HepG2 (cell line): ENCODE measurements around the gene SNAPIN. TPM values are rescaled to one million over a fixed set of nuclear protein-coding genes. Genes with fewer than 3 reads are reported as not detected.

Source experiments
- EP300 ChIP-seq, 3 experiments: sonication (generic) in 1 of 3; formaldehyde crosslinking in 1 of 3; IDR thresholded peaks; 2 replicates each; pipeline versions ENCODE4 v1.5.1 to v1.6.1; 2011 to 2020; ENCODE audit warnings: low read depth in 2 of 3, low read length in 2 of 3, borderline replicate concordance in 1 of 3, improper control_type of control experiment in 1 of 3, mild to moderate bottlenecking in 1 of 3, missing genetic modification reagents in 1 of 3, moderate library complexity in 1 of 3
- KMT2A ChIP-seq: sonication (generic); formaldehyde crosslinking; IDR thresholded peaks from 2 replicates; pipeline ENCODE4 v1.4.0; 2020; ENCODE audit warnings: missing genetic modification reagents
- NR2C2 ChIP-seq: sonication (generic); formaldehyde crosslinking; IDR thresholded peaks from 2 replicates; pipeline ENCODE4 v1.4.0; 2020; ENCODE audit warnings: missing genetic modification reagents, mild to moderate bottlenecking, moderate library complexity, borderline replicate concordance
- ZNF616 ChIP-seq: sonication (generic); formaldehyde crosslinking; IDR thresholded peaks from 2 replicates; pipeline ENCODE4 v1.5.0; 2020; ENCODE audit warnings: low read depth, mild to moderate bottlenecking, missing genetic modification reagents
- ZNF652 ChIP-seq: IDR thresholded peaks from 2 replicates; pipeline ENCODE4 v1.6.1; 2016; ENCODE audit warnings: low read depth, borderline replicate concordance
- ZNF777 ChIP-seq: sonication (generic); formaldehyde crosslinking; IDR thresholded peaks from 2 replicates; pipeline ENCODE4 v1.4.0; 2020; ENCODE audit warnings: missing genetic modification reagents
- polyA plus RNA-seq, 8 experiments: library from polyadenylated mRNA; depleted of rRNA in 3 of 8; stranded (reverse) in 7 of 8; unstranded in 1 of 8; fragments of >200 nt; fragmentation: Illumina TruSeq in 4 of 8; extraction: Trizol in 4 of 8; gene quantifications; 2 replicates each; pipeline versions ENCODE4 v1.2.1 to v1.2.3, GENCODE V29; 2011 to 2016; ENCODE audit warnings: low read depth in 4 of 8, missing spikeins in 1 of 8, mixed read lengths in 1 of 8; ENCODE audit not compliant: insufficient read depth in 1 of 8
- total RNA-seq, 5 experiments: library from RNA; depleted of rRNA; stranded (reverse); fragments of >200 nt; fragmentation: Illumina TruSeq; extraction: Trizol; gene quantifications; 2 replicates each; pipeline ENCODE4 v1.2.3, GENCODE V29; 2016; ENCODE audit warnings: low read depth in 1 of 5
- TF ChIP-seq, protein P1 (sequence below): sonication (generic); formaldehyde crosslinking; IDR thresholded peaks from 2 replicates; pipeline ENCODE4 v1.4.0; 2020; ENCODE audit warnings: mild to moderate bottlenecking, missing genetic modification reagents
- TF ChIP-seq, protein P2 (sequence below): sonication (generic); formaldehyde crosslinking; IDR thresholded peaks from 2 replicates; pipeline ENCODE4 v1.5.1; 2020; ENCODE audit warnings: mild to moderate bottlenecking, missing genetic modification reagents, borderline replicate concordance
- TF ChIP-seq, protein P3 (sequence below), 2 experiments: sonication (generic) in 1 of 2; formaldehyde crosslinking in 1 of 2; IDR thresholded peaks; 2 replicates each; pipeline versions ENCODE4 v1.6.1 to v1.9.0; 2014 to 2022; ENCODE audit warnings: antibody characterized with exemption in 1 of 2, borderline replicate concordance in 1 of 2, inconsistent platforms in 1 of 2, low read depth in 1 of 2, missing genetic modification reagents in 1 of 2
- TF ChIP-seq, protein P4 (sequence below): sonication (generic); formaldehyde crosslinking; IDR thresholded peaks from 2 replicates; pipeline ENCODE4 v1.5.0; 2020; ENCODE audit warnings: missing genetic modification reagents
- TF ChIP-seq, protein P5 (sequence below): sonication (generic); formaldehyde crosslinking; IDR thresholded peaks from 2 replicates; pipeline ENCODE4 v1.5.0; 2020; ENCODE audit warnings: missing genetic modification reagents

Gene SNAPIN
- total and polyA plus RNA-seq, 2 of the 13 experiments (the other 11 are each of a cell fraction or from before 2014, with no cell fraction given), result 23.9 to 25.7 TPM

DNA sequence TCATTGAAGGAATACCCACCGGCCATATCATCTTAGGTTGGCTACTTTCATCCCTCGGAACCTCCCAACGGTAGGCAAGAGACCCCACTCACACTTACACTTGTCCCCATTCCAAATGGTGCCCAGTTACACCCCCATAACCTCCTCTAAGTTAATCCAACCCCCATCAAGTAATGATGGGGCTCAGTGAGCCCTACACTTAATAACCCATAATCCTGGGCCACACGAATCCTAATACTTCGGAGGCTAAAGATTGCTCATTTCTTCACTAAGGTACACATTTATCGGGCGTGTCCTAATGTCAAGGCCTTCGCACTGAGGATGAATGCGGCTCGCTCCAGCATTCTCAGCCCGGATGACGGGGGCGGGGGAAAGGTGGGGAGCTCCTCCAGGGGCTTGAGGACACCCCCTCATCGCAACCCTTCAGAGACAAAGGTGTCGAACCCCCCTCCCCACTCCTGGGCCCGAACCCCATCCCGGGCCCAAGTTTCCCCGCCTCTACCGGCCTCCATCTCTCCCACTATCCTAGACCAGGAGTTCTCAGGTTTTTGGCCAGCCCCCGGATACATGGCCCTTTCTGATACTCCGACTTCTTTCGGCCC lies 11.9 kb downstream of the SNAPIN start (continued):
- TF ChIP-seq, protein P1, sequence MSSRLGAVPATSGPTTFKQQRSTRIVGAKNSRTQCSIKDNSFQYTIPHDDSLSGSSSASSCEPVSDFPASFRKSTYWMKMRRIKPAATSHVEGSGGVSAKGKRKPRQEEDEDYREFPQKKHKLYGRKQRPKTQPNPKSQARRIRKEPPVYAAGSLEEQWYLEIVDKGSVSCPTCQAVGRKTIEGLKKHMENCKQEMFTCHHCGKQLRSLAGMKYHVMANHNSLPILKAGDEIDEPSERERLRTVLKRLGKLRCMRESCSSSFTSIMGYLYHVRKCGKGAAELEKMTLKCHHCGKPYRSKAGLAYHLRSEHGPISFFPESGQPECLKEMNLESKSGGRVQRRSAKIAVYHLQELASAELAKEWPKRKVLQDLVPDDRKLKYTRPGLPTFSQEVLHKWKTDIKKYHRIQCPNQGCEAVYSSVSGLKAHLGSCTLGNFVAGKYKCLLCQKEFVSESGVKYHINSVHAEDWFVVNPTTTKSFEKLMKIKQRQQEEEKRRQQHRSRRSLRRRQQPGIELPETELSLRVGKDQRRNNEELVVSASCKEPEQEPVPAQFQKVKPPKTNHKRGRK, result no peak
- TF ChIP-seq, protein P2, sequence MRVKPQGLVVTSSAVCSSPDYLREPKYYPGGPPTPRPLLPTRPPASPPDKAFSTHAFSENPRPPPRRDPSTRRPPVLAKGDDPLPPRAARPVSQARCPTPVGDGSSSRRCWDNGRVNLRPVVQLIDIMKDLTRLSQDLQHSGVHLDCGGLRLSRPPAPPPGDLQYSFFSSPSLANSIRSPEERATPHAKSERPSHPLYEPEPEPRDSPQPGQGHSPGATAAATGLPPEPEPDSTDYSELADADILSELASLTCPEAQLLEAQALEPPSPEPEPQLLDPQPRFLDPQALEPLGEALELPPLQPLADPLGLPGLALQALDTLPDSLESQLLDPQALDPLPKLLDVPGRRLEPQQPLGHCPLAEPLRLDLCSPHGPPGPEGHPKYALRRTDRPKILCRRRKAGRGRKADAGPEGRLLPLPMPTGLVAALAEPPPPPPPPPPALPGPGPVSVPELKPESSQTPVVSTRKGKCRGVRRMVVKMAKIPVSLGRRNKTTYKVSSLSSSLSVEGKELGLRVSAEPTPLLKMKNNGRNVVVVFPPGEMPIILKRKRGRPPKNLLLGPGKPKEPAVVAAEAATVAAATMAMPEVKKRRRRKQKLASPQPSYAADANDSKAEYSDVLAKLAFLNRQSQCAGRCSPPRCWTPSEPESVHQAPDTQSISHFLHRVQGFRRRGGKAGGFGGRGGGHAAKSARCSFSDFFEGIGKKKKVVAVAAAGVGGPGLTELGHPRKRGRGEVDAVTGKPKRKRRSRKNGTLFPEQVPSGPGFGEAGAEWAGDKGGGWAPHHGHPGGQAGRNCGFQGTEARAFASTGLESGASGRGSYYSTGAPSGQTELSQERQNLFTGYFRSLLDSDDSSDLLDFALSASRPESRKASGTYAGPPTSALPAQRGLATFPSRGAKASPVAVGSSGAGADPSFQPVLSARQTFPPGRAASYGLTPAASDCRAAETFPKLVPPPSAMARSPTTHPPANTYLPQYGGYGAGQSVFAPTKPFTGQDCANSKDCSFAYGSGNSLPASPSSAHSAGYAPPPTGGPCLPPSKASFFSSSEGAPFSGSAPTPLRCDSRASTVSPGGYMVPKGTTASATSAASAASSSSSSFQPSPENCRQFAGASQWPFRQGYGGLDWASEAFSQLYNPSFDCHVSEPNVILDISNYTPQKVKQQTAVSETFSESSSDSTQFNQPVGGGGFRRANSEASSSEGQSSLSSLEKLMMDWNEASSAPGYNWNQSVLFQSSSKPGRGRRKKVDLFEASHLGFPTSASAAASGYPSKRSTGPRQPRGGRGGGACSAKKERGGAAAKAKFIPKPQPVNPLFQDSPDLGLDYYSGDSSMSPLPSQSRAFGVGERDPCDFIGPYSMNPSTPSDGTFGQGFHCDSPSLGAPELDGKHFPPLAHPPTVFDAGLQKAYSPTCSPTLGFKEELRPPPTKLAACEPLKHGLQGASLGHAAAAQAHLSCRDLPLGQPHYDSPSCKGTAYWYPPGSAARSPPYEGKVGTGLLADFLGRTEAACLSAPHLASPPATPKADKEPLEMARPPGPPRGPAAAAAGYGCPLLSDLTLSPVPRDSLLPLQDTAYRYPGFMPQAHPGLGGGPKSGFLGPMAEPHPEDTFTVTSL (CRISPR knock-in tag), result 0 out of 2 replicates have a peak, but pooled peaks have one; percentile 52
- TF ChIP-seq KMT2A (0 out of 2 replicates have a peak, but pooled peaks have one; percentile 6), ZNF777 (CRISPR knock-in tag) (0 out of 2 replicates have a peak, but pooled peaks have one; percentile 19), ZNF616 (CRISPR knock-in tag) (no peak), ZNF652 (CRISPR knock-in tag) (no peak), EP300 (IDR thresholded peaks at IDR 0.05; ENCODE audit: low read depth in 2 of 2, low read length in 2 of 2) (no peak), EP300 (CRISPR knock-in tag; IDR thresholded peaks at IDR 0.05; ENCODE audit: borderline replicate concordance) (no peak), NR2C2 (CRISPR knock-in tag) (0 out of 2 replicates have a peak, but pooled peaks have one; percentile 15)
- TF ChIP-seq, protein P3, sequence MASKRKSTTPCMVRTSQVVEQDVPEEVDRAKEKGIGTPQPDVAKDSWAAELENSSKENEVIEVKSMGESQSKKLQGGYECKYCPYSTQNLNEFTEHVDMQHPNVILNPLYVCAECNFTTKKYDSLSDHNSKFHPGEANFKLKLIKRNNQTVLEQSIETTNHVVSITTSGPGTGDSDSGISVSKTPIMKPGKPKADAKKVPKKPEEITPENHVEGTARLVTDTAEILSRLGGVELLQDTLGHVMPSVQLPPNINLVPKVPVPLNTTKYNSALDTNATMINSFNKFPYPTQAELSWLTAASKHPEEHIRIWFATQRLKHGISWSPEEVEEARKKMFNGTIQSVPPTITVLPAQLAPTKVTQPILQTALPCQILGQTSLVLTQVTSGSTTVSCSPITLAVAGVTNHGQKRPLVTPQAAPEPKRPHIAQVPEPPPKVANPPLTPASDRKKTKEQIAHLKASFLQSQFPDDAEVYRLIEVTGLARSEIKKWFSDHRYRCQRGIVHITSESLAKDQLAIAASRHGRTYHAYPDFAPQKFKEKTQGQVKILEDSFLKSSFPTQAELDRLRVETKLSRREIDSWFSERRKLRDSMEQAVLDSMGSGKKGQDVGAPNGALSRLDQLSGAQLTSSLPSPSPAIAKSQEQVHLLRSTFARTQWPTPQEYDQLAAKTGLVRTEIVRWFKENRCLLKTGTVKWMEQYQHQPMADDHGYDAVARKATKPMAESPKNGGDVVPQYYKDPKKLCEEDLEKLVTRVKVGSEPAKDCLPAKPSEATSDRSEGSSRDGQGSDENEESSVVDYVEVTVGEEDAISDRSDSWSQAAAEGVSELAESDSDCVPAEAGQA (IDR thresholded peaks at IDR 0.05; ENCODE audit: low read depth), result no peak
- TF ChIP-seq, protein P3 (CRISPR knock-in tag; IDR thresholded peaks at IDR 0.05; ENCODE audit: borderline replicate concordance), result no peak
- TF ChIP-seq, protein P4, sequence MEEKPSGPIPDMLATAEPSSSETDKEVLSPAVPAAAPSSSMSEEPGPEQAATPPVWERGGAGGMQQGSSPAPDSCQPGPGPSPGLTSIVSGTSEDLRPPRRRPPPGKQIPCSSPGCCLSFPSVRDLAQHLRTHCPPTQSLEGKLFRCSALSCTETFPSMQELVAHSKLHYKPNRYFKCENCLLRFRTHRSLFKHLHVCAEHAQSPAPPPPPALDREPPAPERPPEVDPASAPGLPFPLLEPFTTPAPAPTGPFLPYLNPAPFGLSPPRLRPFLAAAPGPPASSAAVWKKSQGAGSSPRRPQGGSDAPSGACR (CRISPR knock-in tag), result no peak
- TF ChIP-seq, protein P5, sequence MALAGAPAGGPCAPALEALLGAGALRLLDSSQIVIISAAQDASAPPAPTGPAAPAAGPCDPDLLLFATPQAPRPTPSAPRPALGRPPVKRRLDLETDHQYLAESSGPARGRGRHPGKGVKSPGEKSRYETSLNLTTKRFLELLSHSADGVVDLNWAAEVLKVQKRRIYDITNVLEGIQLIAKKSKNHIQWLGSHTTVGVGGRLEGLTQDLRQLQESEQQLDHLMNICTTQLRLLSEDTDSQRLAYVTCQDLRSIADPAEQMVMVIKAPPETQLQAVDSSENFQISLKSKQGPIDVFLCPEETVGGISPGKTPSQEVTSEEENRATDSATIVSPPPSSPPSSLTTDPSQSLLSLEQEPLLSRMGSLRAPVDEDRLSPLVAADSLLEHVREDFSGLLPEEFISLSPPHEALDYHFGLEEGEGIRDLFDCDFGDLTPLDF (CRISPR knock-in tag), result no peak
